GM19324 (cell line): ENCODE measurements around the gene GNPNAT1.
A peak's percentile ranks its signal among the peaks of the same experiment; 100 is the strongest.
"Not testable (repeated sequence)": the region's sequence is repeated elsewhere in the genome, so short reads cannot be mapped to it uniquely, and the experiment has no call there.

Source experiments
- ATAC-seq: cut with Tn5 transposase; IDR thresholded peaks from one replicate; pipeline ENCODE4 v1.9.1; 2021; ENCODE audit warnings: mild to moderate bottlenecking, moderate library complexity; ENCODE audit not compliant: unreplicated experiment, low FRiP score

GNPNAT1 gene

DNA sequence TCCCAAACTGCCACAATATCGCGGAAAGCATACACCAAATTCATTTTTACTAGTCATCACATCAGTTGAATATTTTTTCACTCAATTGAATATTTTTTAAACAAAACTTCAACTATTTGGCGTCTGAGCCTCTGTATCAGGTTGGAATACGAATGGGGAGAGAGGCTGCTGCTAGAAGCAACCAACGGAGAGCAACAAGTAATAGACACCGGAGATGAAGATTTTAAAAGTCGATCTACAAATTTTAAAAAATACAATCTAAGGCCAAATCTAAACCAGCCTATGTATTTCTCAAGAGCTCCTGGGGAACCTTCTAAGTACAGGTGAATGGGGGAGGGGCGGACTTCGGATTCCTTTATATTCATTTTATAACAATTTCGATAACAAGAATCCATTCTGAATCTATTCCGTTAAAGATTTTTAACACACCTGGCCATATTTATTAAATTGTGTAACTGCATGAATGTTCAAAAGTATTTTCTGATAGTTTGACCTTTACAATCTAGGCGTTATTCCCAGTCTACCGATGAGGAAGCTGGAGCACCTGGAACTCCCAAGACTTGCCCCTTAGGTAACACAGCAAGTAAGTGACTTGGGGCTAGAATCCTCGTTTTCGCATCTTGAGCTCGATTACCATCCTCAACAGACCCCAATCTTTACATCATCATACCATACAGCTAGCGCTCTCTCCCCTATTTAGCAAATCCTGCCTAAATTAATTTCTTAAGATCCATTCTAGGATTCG is 1.2 kb downstream of the GNPNAT1 start:
- ATAC-seq, result no peak

DNA sequence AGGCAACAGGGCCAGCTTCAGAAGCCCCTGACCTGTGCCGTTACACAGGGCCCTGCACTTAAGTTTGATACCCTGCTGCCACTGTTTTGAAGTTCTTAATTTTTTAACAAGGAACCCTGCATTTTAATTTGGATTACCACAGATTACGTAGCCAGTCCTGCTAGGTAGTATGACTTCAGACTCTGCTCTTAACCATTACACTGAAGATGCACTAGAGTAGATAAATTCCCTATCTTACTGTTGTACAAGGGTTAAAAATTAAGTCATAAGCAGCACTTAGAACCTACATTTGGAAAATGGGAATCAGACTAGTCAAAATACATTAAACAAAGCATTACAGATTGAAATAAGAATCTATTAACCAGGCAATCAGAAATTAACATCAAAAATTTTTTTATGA is 2.3 kb downstream of the GNPNAT1 start:
- no peak for ATAC-seq

DNA sequence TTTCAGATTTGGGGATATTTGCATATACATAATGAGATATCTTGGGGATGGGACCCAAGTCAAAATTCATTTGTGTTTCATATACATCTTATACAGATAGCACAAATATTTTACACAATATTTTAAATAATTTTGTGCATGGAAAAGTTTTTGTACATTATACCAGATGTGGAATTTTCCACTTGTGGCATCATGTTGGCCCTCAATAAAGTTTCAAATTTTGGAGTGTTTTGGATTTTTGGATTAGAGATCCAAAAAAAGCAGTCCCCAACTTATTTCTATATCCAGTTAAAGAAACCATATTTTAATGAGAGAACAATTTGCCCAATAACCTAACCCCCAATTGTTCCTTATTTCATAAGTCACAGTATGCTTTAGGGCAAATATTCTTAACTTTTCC is 4.5 kb downstream of the GNPNAT1 start:
- ATAC-seq, result no peak

DNA sequence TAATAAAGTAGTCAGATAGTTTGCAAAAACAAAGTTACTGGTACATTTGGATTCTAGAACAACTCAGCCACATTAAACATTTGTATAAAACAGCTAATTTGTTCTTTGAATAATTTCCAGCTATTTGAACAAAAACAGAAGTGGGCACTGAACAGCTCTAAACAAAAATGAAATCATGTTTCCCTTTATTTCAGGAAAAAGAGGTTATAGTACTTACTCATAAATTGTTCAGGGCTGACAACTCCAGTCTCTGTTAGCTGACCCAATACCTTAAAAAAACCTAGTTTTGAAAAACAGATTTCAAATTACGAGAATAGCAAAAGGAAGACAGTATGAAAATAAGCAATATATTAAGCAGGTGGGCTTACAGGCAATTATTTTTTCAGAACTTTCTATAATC is 8.2 kb downstream of the GNPNAT1 start:
- ATAC-seq, result no peak

DNA sequence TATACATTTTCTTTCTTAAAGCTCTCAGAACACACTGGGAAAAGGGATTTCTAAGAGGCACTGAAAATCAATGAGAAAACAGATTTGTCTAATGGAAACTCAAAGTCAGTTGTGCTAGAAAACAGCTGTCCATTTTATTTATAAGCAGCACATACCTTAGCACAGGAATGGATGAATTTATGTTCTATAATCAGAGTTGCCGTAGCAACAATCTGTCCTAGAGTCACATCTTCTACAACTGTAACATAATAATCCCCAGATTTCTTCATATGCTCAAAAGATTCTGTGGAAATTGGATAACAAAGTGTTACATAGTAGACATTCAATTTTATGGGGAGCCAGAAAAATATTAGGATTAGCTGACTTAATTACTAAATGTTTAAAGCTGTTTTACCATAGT is 9.8 kb downstream of the GNPNAT1 start:
- no peak for ATAC-seq

DNA sequence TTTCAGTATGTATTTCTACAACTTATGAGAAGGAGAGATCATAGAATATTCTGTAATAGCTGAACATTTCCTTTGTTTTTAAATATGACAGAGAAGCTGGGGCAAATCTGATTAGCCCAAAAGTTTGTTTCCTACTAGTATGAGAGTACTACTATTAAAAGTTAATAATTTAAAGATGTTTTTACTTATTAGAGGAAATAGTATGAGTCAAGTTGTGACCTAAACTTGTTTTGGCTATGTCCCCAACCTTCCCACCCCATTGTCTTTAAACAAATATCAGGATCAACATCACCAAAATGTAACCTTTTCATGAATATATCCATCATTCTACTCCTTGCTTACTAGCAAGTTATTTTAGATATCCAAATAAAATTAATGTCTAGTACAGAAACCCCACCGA is 10.5 kb downstream of the GNPNAT1 start:
- ATAC-seq, result no peak

DNA sequence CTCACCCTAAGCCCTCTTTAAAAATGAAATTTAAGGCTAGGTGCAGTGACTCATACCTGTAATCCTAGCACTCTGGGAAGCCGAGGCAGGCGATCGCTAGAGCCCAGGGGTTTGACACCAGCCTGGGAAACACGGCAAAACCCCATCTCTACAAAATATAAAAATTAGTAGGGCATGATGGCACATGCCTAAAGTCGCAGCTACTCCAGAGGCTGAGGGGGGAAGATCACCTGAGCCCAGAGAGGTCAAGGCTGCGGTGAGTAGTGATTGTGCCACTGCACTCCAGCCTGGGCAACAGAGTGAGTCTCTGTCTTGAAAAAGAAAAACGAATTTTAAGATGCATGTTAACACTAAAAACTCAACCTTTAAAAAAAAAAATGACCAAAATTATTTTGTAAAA is 12.7 kb downstream of the GNPNAT1 start:
- ATAC-seq, result no peak

DNA sequence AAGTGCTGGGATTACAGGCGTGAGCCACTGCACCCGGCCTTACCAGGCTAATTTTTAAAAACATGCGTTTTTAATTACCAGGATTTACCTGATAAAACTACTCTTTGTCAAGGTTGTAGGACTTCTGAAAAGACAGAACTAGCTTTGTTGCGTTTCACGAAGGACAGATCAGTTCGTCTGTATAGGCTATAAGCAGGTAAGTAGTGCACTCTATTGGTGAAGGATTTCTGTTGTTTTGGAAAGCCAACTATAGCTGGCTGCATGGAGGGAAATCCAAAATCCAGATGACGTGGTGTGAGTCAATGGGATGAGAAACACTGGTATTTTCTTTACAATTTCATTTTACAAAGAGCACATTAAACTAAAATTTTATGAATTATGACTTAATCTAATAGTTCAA is 14.6 kb downstream of the GNPNAT1 start:
- ATAC-seq, result no peak

DNA sequence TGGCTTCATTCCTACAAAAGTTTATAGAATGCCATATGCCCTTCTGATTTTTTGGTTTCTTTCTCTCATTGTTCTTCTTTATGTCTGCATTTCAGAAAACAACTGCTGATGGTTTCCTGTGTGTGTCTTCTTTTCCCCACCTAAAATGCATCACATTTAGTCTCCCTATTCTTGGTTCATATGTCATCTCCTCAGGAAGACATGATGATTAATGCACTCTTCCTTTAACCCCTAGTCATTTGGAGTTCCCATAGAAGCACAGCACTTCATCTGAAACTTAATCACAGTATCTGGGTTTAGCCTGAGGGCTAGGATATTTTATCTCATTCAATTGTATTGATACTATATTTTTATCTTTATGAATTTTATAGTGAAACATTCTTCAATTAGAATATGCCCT is 21.5 kb downstream of the GNPNAT1 start:
- no peak for ATAC-seq

DNA sequence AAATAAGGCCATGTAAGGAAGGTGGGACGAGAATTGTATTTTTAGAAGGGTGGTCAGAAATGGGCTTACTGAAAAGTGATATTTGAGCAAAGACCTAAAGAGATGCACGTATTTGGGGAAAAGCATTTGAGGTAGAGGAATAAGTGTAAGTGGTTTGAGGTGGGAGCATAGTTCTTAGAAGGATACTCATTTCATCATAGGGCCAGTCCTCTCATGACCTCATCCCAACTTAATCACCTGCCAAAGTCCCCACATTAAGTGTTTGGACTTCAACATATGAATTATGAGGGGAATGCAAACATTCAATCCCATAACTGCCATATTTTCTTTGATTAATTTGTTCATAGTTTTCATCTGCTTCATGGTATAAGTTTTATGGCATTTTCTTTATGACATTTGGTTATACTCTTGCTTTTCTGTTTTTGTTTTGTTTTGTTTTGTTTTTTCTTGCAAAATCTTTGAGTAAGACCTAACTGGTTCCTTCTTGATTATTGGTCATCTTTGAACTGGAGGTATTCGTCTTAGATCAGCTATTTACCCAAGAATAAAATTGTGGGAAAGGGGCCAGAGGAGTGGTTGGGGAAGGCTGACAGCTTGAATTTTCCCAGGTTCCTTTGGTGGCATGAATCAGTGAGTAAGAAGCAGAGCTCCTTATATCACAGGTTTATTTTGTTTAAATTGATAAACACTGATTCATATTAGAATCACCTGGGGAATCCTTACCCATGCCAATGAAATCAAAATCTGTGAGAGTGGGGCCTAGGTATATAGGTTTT is 24.2 kb downstream of the GNPNAT1 start:
- ATAC-seq, result no peak

DNA sequence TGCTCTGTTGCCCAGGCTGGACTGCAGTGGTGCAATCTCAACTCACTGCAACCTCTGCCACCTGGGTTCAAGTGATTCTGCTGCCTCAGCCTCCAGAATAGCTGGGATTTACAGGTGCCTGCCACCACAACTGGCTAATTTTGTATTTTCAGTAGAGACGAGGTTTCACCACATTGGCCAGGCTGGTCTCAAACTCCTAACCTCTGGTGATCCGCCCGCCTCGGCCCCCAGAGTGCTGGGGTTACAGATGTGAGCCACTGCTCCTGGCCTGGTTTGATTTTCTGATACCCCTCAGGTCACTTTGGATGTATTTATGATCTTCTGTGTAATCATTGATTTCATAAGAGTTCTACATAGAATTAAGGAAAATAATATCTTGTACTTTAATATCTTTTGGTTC is 28.5 kb downstream of the GNPNAT1 start:
- ATAC-seq, result not testable (repeated sequence)

DNA sequence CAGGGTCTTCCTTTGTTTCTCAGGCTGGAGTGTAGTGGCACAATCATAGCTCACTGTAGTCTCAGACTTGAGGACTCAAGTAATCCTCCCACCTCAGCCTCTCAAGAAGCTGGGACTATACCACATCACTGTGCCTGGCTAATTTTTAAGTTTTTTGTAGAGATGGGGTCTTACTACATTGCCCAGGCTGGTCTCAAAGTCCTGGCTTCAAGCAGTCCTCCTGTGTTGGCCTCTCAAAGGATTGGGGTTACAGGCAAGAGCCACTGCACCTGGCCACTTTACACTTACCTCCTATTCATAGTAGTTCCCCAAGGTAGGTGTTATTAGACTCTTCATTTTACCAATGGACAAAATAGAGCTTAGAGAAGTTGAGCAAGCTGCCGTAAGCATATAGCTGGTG is 32.3 kb downstream of the GNPNAT1 start:
- ATAC-seq, result no peak

DNA sequence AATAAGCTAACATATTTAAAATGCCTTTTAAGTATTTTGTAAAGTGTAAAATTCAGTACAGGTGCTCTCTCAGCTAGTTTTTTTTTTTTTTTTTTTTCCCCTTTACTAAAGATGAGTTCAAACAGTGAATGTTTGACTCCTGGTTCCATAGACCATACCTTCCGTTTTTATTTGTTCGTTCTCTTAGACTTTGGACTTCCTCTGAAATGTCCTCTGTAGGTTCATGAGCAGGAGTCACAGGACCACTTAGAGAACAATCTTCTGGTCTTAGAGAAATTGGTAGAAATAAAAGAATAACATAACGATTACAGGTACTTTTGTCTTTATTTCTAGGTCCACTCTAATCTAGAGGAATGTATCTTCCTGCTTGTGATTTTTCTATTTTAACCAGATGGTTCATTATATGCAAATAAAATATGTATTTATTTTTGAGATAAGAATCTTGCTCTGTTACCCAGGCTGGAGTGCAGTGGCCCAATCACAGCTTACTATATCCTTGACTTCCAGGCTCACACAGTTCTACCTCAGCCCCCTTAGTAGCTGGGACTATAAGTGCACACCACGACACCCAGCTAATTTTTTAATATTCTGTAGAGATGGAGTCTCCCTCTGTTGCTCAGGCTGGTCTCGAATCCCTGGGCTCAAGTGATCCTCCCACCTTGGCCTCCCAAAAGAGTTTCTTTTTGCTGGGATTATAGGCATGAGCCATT is 35.6 kb downstream of the GNPNAT1 start:
- ATAC-seq, result no peak

DNA sequence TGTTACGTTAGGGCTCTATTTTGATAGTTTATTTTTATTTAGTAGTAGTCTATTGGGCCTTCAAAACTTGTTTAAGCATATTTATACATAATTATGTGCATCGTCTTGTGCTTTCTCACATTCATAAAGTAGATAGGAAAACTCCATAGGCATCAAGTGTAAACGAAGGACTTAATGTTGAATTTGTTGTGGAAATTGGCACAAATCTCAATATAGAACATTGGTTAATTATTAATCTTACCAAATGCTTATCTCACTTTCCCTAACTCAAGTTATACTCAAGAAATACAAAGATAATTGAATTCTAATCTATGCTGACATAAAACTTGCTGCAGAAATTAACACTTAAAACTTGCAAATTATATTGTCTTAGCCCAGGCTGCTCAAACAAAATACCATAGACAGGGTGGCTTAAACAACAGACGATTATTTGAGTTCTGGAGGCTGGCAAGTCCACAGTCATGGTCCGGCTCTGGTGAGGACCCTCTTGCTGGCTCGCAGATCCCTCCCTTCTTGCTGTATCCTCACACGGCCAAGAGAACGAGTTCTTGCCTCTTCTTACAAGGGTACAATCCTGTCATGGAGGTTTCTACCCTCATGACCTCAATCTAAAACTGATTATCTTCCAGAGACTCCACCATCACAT is 42.6 kb downstream of the GNPNAT1 start:
- ATAC-seq, result no peak

DNA sequence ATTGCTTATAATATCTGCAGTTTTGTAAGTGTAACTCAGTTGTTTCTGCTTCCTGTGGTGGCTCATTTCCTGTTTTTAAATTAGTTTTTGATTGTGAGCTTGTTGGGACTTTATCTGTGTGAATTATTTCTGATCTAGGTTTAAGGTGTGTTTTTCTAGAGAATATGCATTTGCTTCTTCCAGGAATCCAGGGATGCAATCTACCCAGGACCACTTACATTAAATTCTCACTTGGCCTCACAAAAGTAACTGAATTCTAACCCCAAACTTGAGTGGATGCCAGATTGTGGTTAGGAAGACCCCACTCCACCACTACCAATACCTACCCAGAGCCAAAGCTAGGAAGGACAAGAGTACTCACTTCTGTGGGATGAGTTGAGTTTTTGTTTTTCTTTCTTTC is 49.5 kb downstream of the GNPNAT1 start:
- peak; percentile 14 for ATAC-seq

DNA sequence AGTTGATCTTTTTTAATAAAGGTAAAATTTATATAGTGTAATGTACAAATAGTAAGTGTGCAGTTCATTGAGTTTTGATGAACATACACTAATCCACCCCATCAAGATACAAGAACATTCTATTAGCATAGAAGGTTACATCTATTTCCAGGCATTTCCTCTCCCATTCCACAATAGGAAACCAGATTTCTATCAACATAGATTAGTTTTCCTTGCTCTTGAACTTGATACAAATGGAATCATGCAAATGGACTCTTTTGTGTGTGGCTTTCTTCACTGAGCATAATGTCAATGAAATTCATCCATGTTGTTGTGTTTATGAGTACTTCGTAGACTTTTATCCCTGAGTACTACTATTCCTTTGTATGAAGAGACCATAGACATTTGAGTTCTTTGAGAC is 50.7 kb downstream of the GNPNAT1 start:
- ATAC-seq, result no peak

DNA sequence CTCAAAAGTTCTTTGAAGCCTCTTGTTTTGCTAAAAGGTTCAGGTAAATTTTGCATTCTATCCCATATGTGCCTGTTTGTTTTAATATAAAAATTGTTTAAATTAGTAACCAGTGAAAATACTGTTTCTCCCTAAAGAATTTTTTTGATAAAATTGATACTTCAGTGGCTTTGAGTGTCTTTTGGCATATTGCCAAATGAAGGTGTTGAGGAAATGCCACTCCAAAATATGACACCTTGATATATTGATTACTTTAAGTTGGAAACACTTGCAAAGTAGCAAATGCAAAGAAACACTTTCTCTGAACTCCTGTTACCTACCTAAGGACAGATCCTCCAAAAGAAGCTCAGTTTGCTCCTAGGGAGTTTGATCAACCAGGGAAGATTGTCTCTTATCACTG is 53.0 kb downstream of the GNPNAT1 start:
- no peak for ATAC-seq

DNA sequence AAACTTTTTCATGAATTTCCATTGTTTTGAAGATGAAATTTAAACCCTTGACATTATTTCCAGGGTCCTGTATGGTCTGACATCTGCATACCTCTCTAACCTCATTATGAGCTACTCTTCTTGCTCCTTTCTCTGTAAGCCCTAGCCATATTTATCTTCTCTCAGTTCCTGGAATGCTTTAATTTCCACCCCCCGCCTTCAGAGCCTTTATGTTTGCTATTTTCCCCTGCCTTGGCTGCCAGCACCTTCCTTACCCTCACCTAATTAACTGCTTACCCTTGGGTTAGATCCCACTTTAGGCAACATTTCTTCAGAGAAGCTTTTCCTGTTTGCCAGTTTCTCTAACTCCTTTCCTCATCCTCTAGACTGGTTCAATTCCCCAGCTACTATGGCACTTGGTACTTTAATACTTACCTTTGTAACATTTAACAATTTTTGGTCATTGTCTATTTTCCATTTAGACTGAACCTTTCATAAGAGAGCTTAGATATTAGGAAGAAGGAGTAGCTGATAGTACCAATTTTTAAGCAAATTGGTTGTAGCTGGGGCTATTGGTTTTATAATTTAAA is 55.4 kb downstream of the GNPNAT1 start:
- ATAC-seq, result no peak

DNA sequence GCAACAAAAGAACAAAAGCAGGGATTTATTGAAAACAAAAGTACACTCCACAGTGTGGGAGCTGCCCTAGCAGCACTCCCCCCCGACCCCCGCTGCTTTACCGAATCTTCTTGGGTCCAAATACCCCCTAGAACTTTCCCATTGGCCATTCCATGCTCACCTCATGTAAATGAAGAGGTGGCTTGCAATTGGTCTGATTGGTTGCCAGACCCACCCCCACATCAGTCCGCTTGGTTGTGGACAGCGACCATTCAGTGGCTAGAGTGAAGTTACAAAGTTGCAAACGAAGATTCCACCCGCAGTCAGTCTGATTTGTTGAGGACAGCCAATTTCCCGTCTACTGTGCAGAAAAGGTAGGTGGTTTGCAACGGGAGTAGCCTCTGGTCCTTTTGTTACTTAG is 57.6 kb downstream of the GNPNAT1 start:
- ATAC-seq, result no peak

DNA sequence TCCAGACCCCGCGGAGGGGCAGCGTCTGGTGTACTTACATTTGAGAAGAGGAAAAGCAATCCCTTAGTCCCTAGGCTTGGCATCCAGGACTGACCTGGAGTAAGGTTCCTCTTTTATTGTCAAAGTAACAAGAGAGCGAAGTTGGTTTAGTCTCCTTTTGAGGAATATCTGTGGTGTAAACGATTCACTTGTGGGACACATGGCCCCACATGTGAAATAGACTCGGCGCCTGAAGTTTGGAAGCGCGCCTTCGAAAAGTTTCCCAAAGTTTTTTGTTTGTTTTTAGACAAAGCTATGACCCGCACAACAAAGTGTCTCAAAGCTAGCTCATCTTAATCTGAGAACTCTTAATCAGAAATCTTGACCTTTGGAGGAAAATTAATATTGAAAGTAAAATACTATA is 60.7 kb downstream of the GNPNAT1 start:
- no peak for ATAC-seq
